GM21526 (cell line): ENCODE data around the gene HSD17B3.
"Not testable (repeated sequence)": the region's sequence is repeated elsewhere in the genome, so short reads cannot be mapped to it uniquely, and the experiment has no call there.

Experiments used
- ATAC-seq: cut with Tn5 transposase; IDR thresholded peaks from one replicate; pipeline ENCODE4 v1.9.1; 2021; ENCODE audit warnings: moderate library complexity; ENCODE audit not compliant: unreplicated experiment, low FRiP score

The HSD17B3 gene

DNA sequence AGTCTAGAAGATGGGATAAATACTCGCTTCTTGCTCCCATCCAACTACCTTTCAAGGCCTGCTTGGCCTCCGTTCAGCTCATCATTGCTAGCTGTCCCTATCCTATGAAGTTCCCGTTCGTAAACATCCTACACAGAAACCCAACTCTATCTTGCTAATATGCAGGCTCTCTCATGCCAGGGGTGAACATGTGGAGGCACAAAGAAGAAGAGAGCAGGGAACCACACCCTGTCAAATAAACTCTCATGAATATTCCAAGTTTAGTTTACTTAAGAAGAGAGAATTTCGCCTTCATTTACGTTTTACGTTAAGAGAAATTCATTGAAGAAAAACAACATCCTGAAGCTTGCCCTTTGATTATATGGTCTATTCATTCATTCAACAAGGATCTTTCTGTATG is 7.9 kb upstream of the HSD17B3 start:
- ATAC-seq = no peak

DNA sequence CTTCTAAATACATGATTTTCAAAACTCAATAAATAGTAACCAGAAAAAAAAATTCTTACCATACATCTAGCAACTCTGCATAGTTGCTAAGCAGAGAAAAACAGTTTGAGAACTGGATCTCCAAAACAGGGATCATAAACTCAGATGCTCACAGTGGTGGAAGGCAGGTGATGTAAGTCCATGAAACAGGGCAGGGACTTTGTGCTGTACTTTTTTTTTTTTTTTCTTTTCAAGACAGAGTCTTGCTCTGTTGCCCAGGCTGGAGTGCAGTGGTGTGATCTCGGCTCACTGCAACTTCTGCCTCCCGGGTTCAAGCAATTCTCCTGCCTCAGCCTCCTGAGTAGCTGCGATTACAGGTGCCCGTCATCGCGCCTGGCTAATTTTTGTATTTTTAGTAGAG is 5.0 kb upstream of the HSD17B3 start:
- not testable (repeated sequence) for ATAC-seq

GRCh38 chr9:96305171-96305570 is 3.2 kb upstream of the HSD17B3 start:
- no peak for ATAC-seq

DNA sequence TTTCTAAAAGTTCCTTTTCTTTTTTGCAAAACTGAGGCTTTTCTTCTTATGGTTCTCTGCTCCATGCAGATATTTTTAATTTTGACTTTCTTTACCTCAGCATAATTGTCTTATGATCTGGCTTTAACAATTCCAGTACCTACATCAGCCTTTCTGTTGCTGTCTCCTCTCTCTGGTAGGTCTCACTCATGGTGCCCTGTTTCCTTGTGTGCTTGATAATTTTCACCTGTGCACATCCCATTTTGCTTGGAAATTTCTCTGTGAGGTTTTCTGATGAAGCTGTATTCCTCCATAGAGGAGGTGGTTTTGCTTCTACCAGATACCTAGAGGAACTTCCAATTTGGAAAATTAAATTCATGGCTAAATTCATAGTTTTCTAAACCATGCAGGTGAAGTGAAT is 2.3 kb upstream of the HSD17B3 start:
- no peak for ATAC-seq

DNA sequence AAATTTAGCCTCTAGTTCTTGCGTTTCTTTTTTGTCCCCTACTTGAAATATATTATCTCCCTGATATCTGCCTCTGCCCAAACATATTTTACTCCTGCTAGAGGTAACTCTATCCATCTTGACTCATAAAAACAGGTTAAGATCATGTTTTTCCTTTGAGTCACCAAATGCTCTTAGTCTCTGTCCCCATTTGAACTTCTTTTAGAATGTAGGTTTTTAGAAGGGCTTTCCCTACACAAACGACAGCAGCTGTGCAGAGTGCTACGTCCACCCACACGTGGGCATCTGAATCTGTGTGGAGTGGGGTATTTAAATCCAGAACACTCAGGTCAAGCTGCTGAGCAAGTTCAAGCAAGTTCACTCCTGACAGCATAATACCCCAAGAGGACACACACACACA is 2.2 kb downstream of the HSD17B3 start:
- no peak for ATAC-seq

- no peak for ATAC-seq
These were observed 7.8 kb downstream of the HSD17B3 start for GRCh38 chr9:96294159-96294545.

DNA sequence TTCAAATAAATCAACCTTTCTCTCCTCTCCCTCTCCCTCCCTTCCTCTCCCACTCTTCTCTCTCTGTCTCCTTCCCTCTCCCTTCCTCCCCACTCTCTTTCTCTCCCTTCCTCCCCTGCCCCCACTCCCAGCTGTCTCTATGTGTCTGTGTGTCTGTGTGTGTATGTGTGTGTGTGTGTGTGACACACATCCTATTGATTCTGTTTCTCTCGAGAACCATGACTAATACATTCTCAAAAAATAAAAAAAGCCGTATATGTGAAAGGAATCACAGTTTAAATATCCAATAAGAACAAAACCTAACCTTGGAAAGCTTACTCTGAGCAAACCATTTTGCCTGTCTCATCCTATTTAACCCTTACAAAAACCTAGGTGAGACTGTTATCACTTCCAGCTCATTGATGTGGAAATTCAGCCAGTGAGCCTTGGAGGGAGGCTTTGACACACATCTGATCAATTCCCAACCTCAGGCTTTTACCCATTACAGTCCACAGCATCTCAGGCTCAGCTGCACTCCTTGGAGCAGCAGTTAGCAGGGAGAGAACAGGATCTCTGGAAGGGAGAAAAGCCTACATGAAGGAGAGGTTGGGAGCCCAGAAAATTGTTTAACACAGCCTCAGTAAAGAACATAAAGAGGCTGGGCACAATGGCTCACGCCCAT is 8.3 kb downstream of the HSD17B3 start:
- ATAC-seq = no peak

DNA sequence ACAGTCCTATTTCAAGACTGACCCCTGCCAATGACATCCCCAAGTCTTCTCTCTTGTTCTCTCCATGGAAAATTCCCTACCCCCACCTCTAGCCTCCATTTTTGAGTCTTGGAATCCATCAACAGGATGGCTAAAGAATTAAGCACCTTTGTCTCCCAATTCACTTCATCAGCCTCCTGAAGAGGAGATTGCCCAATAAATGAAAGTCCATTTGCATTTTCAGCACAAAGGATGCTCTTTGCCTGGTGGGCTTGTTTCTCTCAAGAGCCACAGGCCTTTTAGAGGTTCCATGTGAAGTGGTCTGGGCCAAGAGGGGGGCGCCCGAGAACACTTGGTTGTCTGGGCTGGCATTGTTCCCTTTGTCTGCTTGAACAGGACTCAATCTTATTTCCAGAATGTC is 12.6 kb downstream of the HSD17B3 start:
- no peak for ATAC-seq

DNA sequence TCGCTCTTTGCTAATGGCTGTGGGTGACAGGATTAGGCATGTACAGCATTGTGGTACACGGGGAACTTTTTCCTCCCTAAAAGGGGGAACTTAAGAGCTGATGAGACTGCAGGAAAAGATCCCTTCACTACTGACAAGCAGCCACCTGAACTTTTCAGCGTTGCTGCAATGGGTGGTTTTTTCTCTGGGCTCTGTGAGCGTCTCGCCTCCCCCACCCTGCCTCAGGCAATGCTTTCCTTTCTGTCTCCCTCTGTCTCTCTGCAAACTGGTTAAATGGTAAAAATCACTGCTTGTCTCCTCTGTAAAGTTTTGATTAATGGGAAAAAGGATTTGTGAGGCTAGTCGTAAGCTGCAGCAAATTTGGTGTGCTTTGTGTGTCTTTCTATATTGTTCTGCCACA is 20.3 kb downstream of the HSD17B3 start:
- ATAC-seq = no peak

- no peak for ATAC-seq
These were observed 22.0 kb downstream of the HSD17B3 start for GRCh38 chr9:96279932-96280331.

DNA sequence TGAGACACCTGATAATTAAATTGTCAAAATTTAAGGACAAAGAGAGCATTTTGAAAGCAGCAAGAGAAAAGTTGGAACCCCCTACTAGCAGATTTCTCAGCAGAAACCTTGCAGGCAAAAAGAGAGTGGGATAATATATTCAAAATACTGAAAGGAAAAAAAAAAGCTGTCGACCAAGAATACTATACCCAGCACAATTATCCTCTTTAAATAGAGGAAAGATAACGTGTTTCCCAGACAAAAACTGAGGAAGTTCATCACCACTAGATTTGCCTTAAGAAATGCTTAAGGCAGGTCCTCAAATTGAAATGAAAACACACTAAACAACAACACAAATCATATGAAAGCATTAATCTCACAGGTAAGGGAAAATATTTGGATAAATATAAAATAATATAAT is 27.0 kb downstream of the HSD17B3 start:
- no peak for ATAC-seq

GRCh38 chr9:96270236-96270744 is 31.7 kb downstream of the HSD17B3 start:
- ATAC-seq = no peak

DNA sequence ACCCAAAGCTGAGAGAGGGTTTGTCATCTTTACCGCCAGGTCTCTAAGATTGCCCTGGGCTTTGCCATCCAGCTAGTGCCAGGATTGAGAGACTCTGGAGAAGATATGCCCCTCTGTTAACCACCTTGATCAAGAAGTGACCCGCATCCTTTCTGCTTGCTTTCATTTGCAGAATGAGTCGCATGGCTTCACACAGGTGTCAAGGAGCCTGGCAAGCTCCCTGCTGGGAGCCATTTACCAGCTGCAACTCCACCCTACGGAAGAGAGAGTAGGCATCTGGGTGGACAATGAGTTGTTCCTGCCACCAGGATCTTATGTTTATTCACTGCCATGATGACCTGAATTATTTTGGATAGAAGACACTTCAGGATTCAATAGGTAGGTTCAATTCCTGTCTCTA is 43.0 kb downstream of the HSD17B3 start:
- ATAC-seq = no peak

- no peak for ATAC-seq
These were observed 45.2 kb downstream of the HSD17B3 start for GRCh38 chr9:96256800-96257199.

- no peak for ATAC-seq
These were observed 46.3 kb downstream of the HSD17B3 start for GRCh38 chr9:96255698-96256097.

DNA sequence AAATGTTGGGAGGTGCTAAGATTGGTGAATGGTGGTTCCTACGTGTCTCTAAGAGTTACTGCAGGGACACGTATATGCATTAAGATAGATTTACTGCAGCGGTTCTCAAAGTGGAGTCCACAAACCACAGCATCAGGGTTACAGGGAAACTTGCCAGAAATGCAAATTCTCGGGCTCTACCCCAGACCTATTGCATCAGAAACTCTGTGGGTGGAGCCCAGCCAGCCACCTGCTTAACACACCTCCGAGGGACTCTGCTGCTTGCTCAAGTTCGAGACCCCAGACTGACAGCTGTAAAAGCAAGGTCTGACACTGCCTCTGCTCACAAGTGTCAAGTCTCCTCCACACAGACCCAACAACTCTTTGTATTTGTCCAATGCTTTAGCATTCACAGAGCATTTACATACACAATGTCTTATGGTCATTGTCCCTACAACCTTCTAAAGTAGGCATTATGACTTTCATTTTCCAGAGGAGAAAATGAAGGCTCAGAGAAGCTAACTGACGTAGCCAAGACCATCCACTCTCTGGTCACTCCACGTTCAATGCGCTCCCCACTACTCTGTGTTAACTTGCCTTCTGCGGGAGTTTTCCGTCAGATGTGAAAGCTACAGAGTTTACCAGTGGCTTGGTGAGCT is 48.8 kb downstream of the HSD17B3 start:
- no peak for ATAC-seq

GRCh38 chr9:96251451-96251850 is 50.5 kb downstream of the HSD17B3 start:
- ATAC-seq = no peak

- no peak for ATAC-seq
These were observed 52.2 kb downstream of the HSD17B3 start for GRCh38 chr9:96249746-96250145.

- no peak for ATAC-seq
These were observed 55.7 kb downstream of the HSD17B3 start for GRCh38 chr9:96246267-96246671.

GRCh38 chr9:96245399-96245798 is 56.6 kb downstream of the HSD17B3 start:
- no peak for ATAC-seq

- ATAC-seq = no peak
These were observed 58.2 kb downstream of the HSD17B3 start for GRCh38 chr9:96243778-96244177.

- no peak for ATAC-seq
These were observed 59.2 kb downstream of the HSD17B3 start for GRCh38 chr9:96242811-96243210.
